ENCODE data around the gene ACTL7A. TPM values are rescaled to one million over a fixed set of nuclear protein-coding genes. Genes with fewer than 3 reads are reported as not detected.

Gene ACTL7A
- total and polyA plus RNA-seq, 2 donors (not counting 1 experiment from before 2014, with no cell fraction given), result not detected

GRCh38 chr9:108830272-108830671, 31.8 kb upstream of the ACTL7A start:
- peaks cover 0 to 3% (median 0%) of the 10 kb centered on the region in 4 experiments for H3K27me3 ChIP-seq (replicated peaks in 1 of 4; ENCODE audit: control extremely low read depth in 1 of 4, control insufficient read depth in 3 of 4, insufficient read depth in 4 of 4, low read length in 3 of 4)
- no peaks in the 10 kb centered on the region for H3K9me3 ChIP-seq (ENCODE audit: control extremely low read depth in 1 of 3, control insufficient read depth in 2 of 3, insufficient read depth in 1 of 3, low read length in 2 of 3)
- Mint-ChIP-seq H3K9me3 (ENCODE audit: insufficient read depth) (no peaks in the 10 kb centered on the region), H3K4me3 (no peak overlapping the region), H3K4me1 (peaks cover 10% of the 10 kb centered on the region), H3K27ac (no peak overlapping the region), H3K27me3 (peaks cover 12% of the 10 kb centered on the region)
- H2AFZ ChIP-seq (ENCODE audit: insufficient read depth, low read depth, low read length, poor library complexity, severe bottlenecking), result no peak overlapping the region
- DNase-seq (no peak), ATAC-seq (ENCODE audit: low read depth) (no peak)
- TF ChIP-seq EZH2 (IDR thresholded peaks at IDR 0.05; ENCODE audit: borderline replicate concordance, insufficient read depth, low read depth, low read length, poor library complexity, severe bottlenecking), result no peak
- no peak for TF ChIP-seq CTCF (IDR thresholded peaks at IDR 0.05)
- H4K20me1 ChIP-seq (ENCODE audit: control insufficient read depth, insufficient read depth, low read length, poor library complexity, severe bottlenecking), result no peaks in the 10 kb centered on the region
- H3K36me3 ChIP-seq (replicated peaks in 1 of 2; ENCODE audit: control extremely low read depth in 1 of 2, control insufficient read depth in 1 of 2, extremely low read depth in 1 of 2, insufficient read depth in 2 of 2, low read length in 1 of 2), result no peaks in the 10 kb centered on the region
- ChIA-PET CTCF (interaction anchor here (1.3 kb wide), 1 partner anchor 18 kb away, joined by 3 read pairs; no protein-coding TSS in a partner anchor), POLR2A (interaction anchor here (0.6 kb wide), 1 partner anchor 9 kb away, joined by 5 read pairs; no protein-coding TSS in a partner anchor)
- no peak overlapping the region for H3K9ac ChIP-seq (ENCODE audit: low read length)
- H3K4me2 ChIP-seq (replicated peaks; ENCODE audit: low read depth, low read length, poor library complexity, severe bottlenecking), result no peak overlapping the region
- intact Hi-C loops (cut with micrococcal nuclease), result no loop called here
- no peak overlapping the region for H3K4me3 ChIP-seq (ENCODE audit: control extremely low read depth in 1 of 5, extremely low read depth in 1 of 5, insufficient read depth in 1 of 5, low read depth in 2 of 5, low read length in 4 of 5)
- no peaks in the 10 kb centered on the region for H3K79me2 ChIP-seq (ENCODE audit: control insufficient read depth, insufficient read depth, low read length)
- H3K27ac ChIP-seq (ENCODE audit: low read length in 2 of 2), result no peak overlapping the region
- no CpG with 5 or more reads among the region's 2 CpGs for WGBS (ENCODE audit: insufficient coverage)
- peaks cover 9 to 10% of the 10 kb centered on the region in 2 donors for H3K4me1 ChIP-seq (ENCODE audit: control insufficient read depth in 2 of 2, insufficient read depth in 2 of 2, low read length in 2 of 2)

- no peaks in the 10 kb centered on the region for H3K9me3 Mint-ChIP-seq (ENCODE audit: insufficient read depth)
- no peak for DNase-seq
- Histone ChIP-seq H3K9me3 (ENCODE audit: control extremely low read depth in 1 of 3, control insufficient read depth in 2 of 3, insufficient read depth in 1 of 3, low read length in 2 of 3) (no peaks in the 10 kb centered on the region), H3K9ac (ENCODE audit: low read length) (no peak overlapping the region), H2AFZ (ENCODE audit: insufficient read depth, low read depth, low read length, poor library complexity, severe bottlenecking) (no peak overlapping the region), H3K79me2 (ENCODE audit: control insufficient read depth, insufficient read depth, low read length) (no peaks in the 10 kb centered on the region), H3K4me3 (ENCODE audit: control extremely low read depth in 1 of 5, extremely low read depth in 1 of 5, insufficient read depth in 1 of 5, low read depth in 2 of 5, low read length in 4 of 5) (no peak overlapping the region), H4K20me1 (ENCODE audit: control insufficient read depth, insufficient read depth, low read length, poor library complexity, severe bottlenecking) (no peaks in the 10 kb centered on the region), H3K4me1 (ENCODE audit: control insufficient read depth in 2 of 2, insufficient read depth in 2 of 2, low read length in 2 of 2) (peaks cover 21 to 23% of the 10 kb centered on the region in 2 donors), H3K36me3 (replicated peaks in 1 of 2; ENCODE audit: control extremely low read depth in 1 of 2, control insufficient read depth in 1 of 2, extremely low read depth in 1 of 2, insufficient read depth in 2 of 2, low read length in 1 of 2) (no peaks in the 10 kb centered on the region), H3K4me2 (replicated peaks; ENCODE audit: low read depth, low read length, poor library complexity, severe bottlenecking) (no peak overlapping the region), H3K27me3 (replicated peaks in 1 of 4; ENCODE audit: control extremely low read depth in 1 of 4, control insufficient read depth in 3 of 4, insufficient read depth in 4 of 4, low read length in 3 of 4) (no peaks in the 10 kb centered on the region), H3K27ac (ENCODE audit: low read length in 2 of 2) (no peak overlapping the region)
- peaks cover 22% of the 10 kb centered on the region for H3K4me1 Mint-ChIP-seq
- intact Hi-C loops (cut with micrococcal nuclease), result no loop called here
- no peak for TF ChIP-seq CTCF (IDR thresholded peaks at IDR 0.05)
- TF ChIP-seq EZH2 (IDR thresholded peaks at IDR 0.05; ENCODE audit: borderline replicate concordance, insufficient read depth, low read depth, low read length, poor library complexity, severe bottlenecking), result no peak
- CTCF ChIA-PET, result interaction anchor here (0.7 kb wide), 1 partner anchor 60 kb away, joined by 3 read pairs; no protein-coding TSS in a partner anchor
- H3K27me3 Mint-ChIP-seq, result peaks cover 5% of the 10 kb centered on the region
- no peak overlapping the region for H3K4me3 Mint-ChIP-seq
- no peak for ATAC-seq (ENCODE audit: low read depth)
- H3K27ac Mint-ChIP-seq, result no peak overlapping the region
- POLR2A ChIA-PET, result no interaction called here
- WGBS (ENCODE audit: insufficient coverage), result 89% methylated on average over 1 of the region's 1 CpG
These were observed 30.4 kb upstream of the ACTL7A start for GRCh38 chr9:108831496-108832178.

Measured in B cell (primary cell).